NT2/D1 (cell line): Measurements from ENCODE around the gene SAA2.

Source experiments
- SUZ12 ChIP-seq: IDR thresholded peaks from 2 replicates; pipeline ENCODE4 v1.6.1; 2011; ENCODE audit not compliant: insufficient read length, insufficient read depth; ENCODE audit errors: extremely low read depth
- YY1 ChIP-seq: IDR thresholded peaks from 2 replicates; pipeline ENCODE4 v1.6.1; 2011; ENCODE audit not compliant: insufficient read length, insufficient read depth
- ZNF274 ChIP-seq: IDR thresholded peaks from 2 replicates; pipeline ENCODE4 v1.6.1; 2011; ENCODE audit warnings: mild to moderate bottlenecking, low read depth, low read length

DNA sequence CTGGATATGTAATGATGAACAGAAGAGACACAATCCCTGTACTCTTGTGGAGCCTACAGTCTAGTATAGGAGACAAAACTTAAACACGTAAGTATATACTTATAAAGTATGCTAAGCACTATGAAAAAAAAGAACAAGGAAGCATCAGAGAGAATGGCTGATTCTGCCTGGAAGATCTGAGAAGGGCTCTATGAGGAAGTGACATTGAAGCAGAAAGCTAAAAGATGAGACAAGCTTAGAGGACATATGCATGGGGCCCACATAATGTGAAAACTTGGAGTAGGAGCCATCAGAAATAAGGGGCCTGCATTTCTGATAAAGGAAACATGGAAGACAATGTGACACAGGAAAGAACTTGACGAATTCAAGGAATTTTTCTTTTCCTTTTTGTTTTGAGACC is 34.2 kb upstream of the SAA2 start:
- TF ChIP-seq ZNF274, result no peak
- TF ChIP-seq YY1, result no peak
- no peak for TF ChIP-seq SUZ12
